ENCODE measurements around the gene LEKR1. TPM values are rescaled to one million over a fixed set of nuclear protein-coding genes. Genes with fewer than 3 reads are reported as not detected.

Gene LEKR1
- total and polyA plus RNA-seq, 2 of the 13 experiments (the other 11 are each of a cell fraction or from before 2014, with no cell fraction given), result 0.49 to 1.5 TPM

- H3K9ac ChIP-seq (ENCODE audit: insufficient read depth, low read depth, low read length), result peak overlapping the region; percentile 73
- H3K9me3 ChIP-seq (ENCODE audit: low read length), result no peaks in the 10 kb centered on the region
- H3K27ac ChIP-seq (ENCODE audit: extremely low read length, insufficient read depth, low read length), result peak overlapping the region; percentile 73
- ATAC-seq (peak; percentile 77), FAIRE-seq (no peak), DNase-seq (ENCODE audit: low spot score) (no peak)
- no peaks in the 10 kb centered on the region; a peak in 1 of 5 replicates for H3K27me3 ChIP-seq (ENCODE audit: control insufficient read depth in 1 of 2, insufficient read depth in 2 of 2, low read length in 2 of 2)
- H3K4me3 ChIP-seq (replicated peaks in 1 of 3; ENCODE audit: insufficient read depth in 1 of 3, low read depth in 2 of 3, low read length in 3 of 3), result peak overlapping the region; percentile 46 to 71 (median 53); a peak in 5 of 6 replicates
- intact Hi-C loops (cut with micrococcal nuclease; ENCODE audit: unreplicated experiment) (loop anchor here (10.0 kb wide), 1 partner anchor 151 kb away; the partner anchor contains the start of gene TIPARP), in situ Hi-C loops (cut with HindIII; ENCODE audit: extremely low pct_ligation_motif_present, low pct_unique_long_range_greater_than_20kb) (no loop called here)
- H2AFZ ChIP-seq (ENCODE audit: low read length), result no peak overlapping the region
- BruUV-seq (replicated peaks), result TSS peak; percentile 89
- peaks cover 9% of the 10 kb centered on the region; the same call in 1 of the 2 replicates for H3K4me1 ChIP-seq (ENCODE audit: insufficient read depth, low read length)
- H3K36me3 ChIP-seq (replicated peaks in 1 of 2; ENCODE audit: control insufficient read depth in 1 of 2, insufficient read depth in 2 of 2, low read length in 2 of 2), result no peaks in the 10 kb centered on the region
- CTCF ChIA-PET (ENCODE audit: low intra/inter-chr PET ratio, low total read pairs), result no interaction called here
- H3K79me2 ChIP-seq (ENCODE audit: insufficient read depth, low read length), result no peaks in the 10 kb centered on the region
- WGBS (ENCODE audit: low lambda C conversion rate), result 42% methylated on average over 5 of the region's 8 CpGs
- H3K4me2 ChIP-seq (ENCODE audit: low read depth, low read length), result peak overlapping the region; percentile 76
- POLR2A ChIA-PET, result no interaction called here
- H4K20me1 ChIP-seq (ENCODE audit: insufficient read depth, low read length), result no peaks in the 10 kb centered on the region
- TF ChIP-seq ZNF296 (CRISPR knock-in tag; conservative IDR thresholded peaks at IDR 0.05), result no peak
- TF ChIP-seq HNF1B (CRISPR knock-in tag; IDR thresholded peaks at IDR 0.05), result 0 out of 2 replicates have a peak, but pooled peaks have one; percentile 4
- no peak for TF ChIP-seq GLMP (CRISPR knock-in tag; IDR thresholded peaks at IDR 0.05; ENCODE audit: borderline replicate concordance)
- TF ChIP-seq ELF1 (CRISPR knock-in tag; IDR thresholded peaks at IDR 0.05), result no peak
- TF ChIP-seq POLR2A (IDR thresholded peaks at IDR 0.05; ENCODE audit: insufficient read depth in 1 of 2, low read depth in 2 of 2, low read length in 2 of 2), result 0 out of 4 replicates have a peak, but pooled peaks of 1 of the 2 experiments have one; percentile 24
- no peak for TF ChIP-seq HMGXB4 (CRISPR knock-in tag; IDR thresholded peaks at IDR 0.05; ENCODE audit: borderline replicate concordance in 1 of 2, low read depth in 1 of 2)
- TF ChIP-seq ZNF121 (CRISPR knock-in tag; IDR thresholded peaks at IDR 0.05), result no peak
- no peak for TF ChIP-seq ZNF367 (CRISPR knock-in tag; IDR thresholded peaks at IDR 0.05; ENCODE audit: borderline replicate concordance)
- no peak for TF ChIP-seq GATA4 (IDR thresholded peaks at IDR 0.05; ENCODE audit: borderline replicate concordance, low read depth)
- no peak for TF ChIP-seq ZFP36 (IDR thresholded peaks at IDR 0.05; ENCODE audit: borderline replicate concordance, low read depth, low read length, partially characterized antibody)
Observed at GRCh38 chr3:156825795-156826143, 384 bp upstream of the LEKR1 start.
